Transverse colon (tissue), 4 donors: Measurements from ENCODE around the gene RNF150. TPM values are rescaled to one million over a fixed set of nuclear protein-coding genes. Genes with fewer than 3 reads are reported as not detected.

ENCODE experiments used
- DNase-seq: peaks from one replicate; pipeline ENCODE4 v3.0.0-alpha.2; 2019
- H3K27ac ChIP-seq, 4 donors: fragments of 200-600 bp; sonication (generic); 2 replicates each; pipeline ENCODE4 v1.5.1; 2016 to 2018; ENCODE audit warnings: inconsistent platforms in 4 of 4
- H3K27me3 ChIP-seq: fragments of 200-600 bp; sonication (generic); 2 replicates; pipeline ENCODE4 v1.5.1; 2017; ENCODE audit warnings: inconsistent platforms
- H3K36me3 ChIP-seq, 4 donors: fragments of 200-600 bp; sonication (generic); 2 replicates each; pipeline ENCODE4 v1.5.1; 2017 to 2019; ENCODE audit warnings: inconsistent platforms in 4 of 4
- H3K4me1 ChIP-seq, 4 donors: fragments of 200-600 bp; sonication (generic); 2 replicates each; pipeline ENCODE4 v1.5.1; 2017 to 2020; ENCODE audit warnings: inconsistent platforms in 4 of 4
- H3K4me3 ChIP-seq, 4 donors: fragments of 200-600 bp; sonication (generic); 1 replicate in 1 of 4; 2 replicates in 3 of 4; pipeline versions ENCODE4 v1.5.1 to v1.6.1; 2017 to 2019; ENCODE audit warnings: inconsistent platforms in 4 of 4
- H3K9me3 ChIP-seq, 2 donors: fragments of 200-600 bp; sonication (generic); 2 replicates each; pipeline ENCODE4 v1.5.1; 2017 to 2019; ENCODE audit warnings: inconsistent platforms in 2 of 2
- CTCF ChIP-seq, 5 experiments: fragments of 200-600 bp in 3 of 5; fragments of 450-650 bp in 2 of 5; sonication (generic) in 3 of 5; IDR thresholded peaks; 1 replicate in 2 of 5; 2 replicates in 3 of 5; pipeline ENCODE4 v1.5.1; 2016 to 2017; ENCODE audit warnings: antibody characterized with exemption in 5 of 5, inconsistent platforms in 3 of 5, mild to moderate bottlenecking in 2 of 5, moderate library complexity in 1 of 5
- EP300 ChIP-seq: sonication (generic); formaldehyde crosslinking; IDR thresholded peaks from one replicate; pipeline ENCODE4 v1.6.1; 2017; ENCODE audit warnings: antibody characterized with exemption, low read depth
- POLR2A ChIP-seq: fragments of 450-650 bp; IDR thresholded peaks from one replicate; pipeline ENCODE4 v1.6.1; 2016; ENCODE audit warnings: antibody characterized with exemption, mild to moderate bottlenecking, moderate library complexity
- POLR2AphosphoS5 ChIP-seq, 3 donors: sonication (generic); formaldehyde crosslinking; IDR thresholded peaks; one replicate each; pipeline ENCODE4 v1.6.1; 2016; ENCODE audit warnings: antibody characterized with exemption in 3 of 3
- WGBS, 2 donors: methylation state at CpG; one replicate each; pipeline ENCODE4 v1.1.5; 2018; ENCODE audit warnings: low coverage in 1 of 2; 5-methylcytosine and 5-hydroxymethylcytosine counted together
- in situ Hi-C, 4 donors: fragments of 200-750 bp; cut with MboI; loops; one replicate each; pipeline versions ENCODE4 v1.15.0 to v1.15.1; 2017; ENCODE audit warnings: low sequenced_read_pairs in 3 of 4, low pct_ligation_motif_present in 1 of 4, low pct_unique_long_range_greater_than_20kb in 1 of 4
- intact Hi-C: fragments of 100-400 bp; cut with DNase I; formaldehyde crosslinking; loops from one replicate; pipeline ENCODE4 v1.15.1; 2023; ENCODE audit warnings: low total_unique reads
- total RNA-seq, 4 donors: library from RNA; depleted of rRNA; stranded (reverse); fragments of >200 nt; gene quantifications; one replicate each; pipeline ENCODE4 v1.1.0, GENCODE V29; 2016

RNF150 gene
- total RNA-seq, 4 donors from 2014 or later, result 2.8 to 15.3 (median 7.9) TPM

- no peak overlapping the region for H3K27ac ChIP-seq
- no peak overlapping the region for H3K4me3 ChIP-seq
- TF ChIP-seq POLR2A, result no peak
- TF ChIP-seq POLR2AphosphoS5 (IDR thresholded peaks at IDR 0.05), result no peak
- TF ChIP-seq CTCF (IDR thresholded peaks at IDR 0.05), result no peak
- no peak for TF ChIP-seq EP300
- H3K4me1 ChIP-seq, result no peaks in the 10 kb centered on the region
- DNase-seq, result no peak
- H3K36me3 ChIP-seq, result no peaks in the 10 kb centered on the region
- no peaks in the 10 kb centered on the region for H3K9me3 ChIP-seq
- in situ Hi-C loops, result no loop called here
- intact Hi-C loops, result no loop called here
- 60 to 73% methylated on average over 1 of the region's 1 CpG for WGBS, 2 donors
- no peaks in the 10 kb centered on the region for H3K27me3 ChIP-seq
Observed at GRCh38 chr4:141117935-141118334, 15.3 kb downstream of the RNF150 start.

GRCh38 chr4:141109983-141110382 is 23.3 kb downstream of the RNF150 start:
- in situ Hi-C loops, result no loop called here
- TF ChIP-seq EP300 (no peak), POLR2AphosphoS5 (IDR thresholded peaks at IDR 0.05) (no peak), CTCF (IDR thresholded peaks at IDR 0.05) (no peak), POLR2A (no peak)
- H3K4me1 ChIP-seq, result no peaks in the 10 kb centered on the region
- intact Hi-C loops, result no loop called here
- WGBS, 2 donors, result 65 to 83% methylated on average over 2 to 4 of the region's 4 CpGs
- no peaks in the 10 kb centered on the region for H3K9me3 ChIP-seq
- no peak overlapping the region for H3K27ac ChIP-seq
- H3K27me3 ChIP-seq, result no peaks in the 10 kb centered on the region
- no peak for DNase-seq
- no peaks in the 10 kb centered on the region for H3K36me3 ChIP-seq
- H3K4me3 ChIP-seq, result no peak overlapping the region

GRCh38 chr4:141107927-141108326 is 25.3 kb downstream of the RNF150 start:
- Histone ChIP-seq H3K9me3 (no peaks in the 10 kb centered on the region), H3K4me1 (no peaks in the 10 kb centered on the region), H3K27me3 (no peaks in the 10 kb centered on the region), H3K4me3 (no peak overlapping the region), H3K36me3 (no peaks in the 10 kb centered on the region), H3K27ac (no peak overlapping the region)
- WGBS, 2 donors, result 88 to 93% methylated on average over 3 of the region's 3 CpGs
- in situ Hi-C loops, result no loop called here
- TF ChIP-seq POLR2AphosphoS5 (IDR thresholded peaks at IDR 0.05) (no peak), CTCF (IDR thresholded peaks at IDR 0.05) (no peak), POLR2A (no peak), EP300 (no peak)
- DNase-seq, result no peak
- intact Hi-C loops, result no loop called here

- Histone ChIP-seq H3K4me3 (no peak overlapping the region), H3K36me3 (no peaks in the 10 kb centered on the region), H3K4me1 (no peaks in the 10 kb centered on the region), H3K9me3 (no peaks in the 10 kb centered on the region), H3K27me3 (no peaks in the 10 kb centered on the region), H3K27ac (no peak overlapping the region)
- intact Hi-C loops, result no loop called here
- 91 to 100% methylated on average over 2 to 3 of the region's 3 CpGs for WGBS, 2 donors
- in situ Hi-C loops, result no loop called here
- no peak for DNase-seq
- no peak for TF ChIP-seq POLR2A
- no peak for TF ChIP-seq CTCF (IDR thresholded peaks at IDR 0.05)
- TF ChIP-seq EP300, result no peak
- TF ChIP-seq POLR2AphosphoS5 (IDR thresholded peaks at IDR 0.05), result no peak
Observed at GRCh38 chr4:141102367-141102766, 30.9 kb downstream of the RNF150 start.
